Gastrocnemius medialis (tissue), 4 donors: Measurements from ENCODE around the gene SNAP23. TPM values are rescaled to one million over a fixed set of nuclear protein-coding genes. Genes with fewer than 3 reads are reported as not detected.

Source experiments
- ATAC-seq, 2 donors: fragments of 150-250 bp; one replicate each; pipeline ENCODE4 v1.9.1; 2016
- DNase-seq, 2 donors: peaks; one replicate each; pipeline ENCODE4 v3.0.0-alpha.2; 2019
- H3K27ac ChIP-seq, 4 donors: fragments of 200-600 bp; sonication (generic); 1 replicate in 1 of 4; 2 replicates in 3 of 4; pipeline ENCODE4 v1.5.1; 2016 to 2018; ENCODE audit warnings: mild to moderate bottlenecking in 2 of 4, moderate library complexity in 1 of 4
- H3K27me3 ChIP-seq, 3 donors: fragments of 200-600 bp; sonication (generic) in 2 of 3; 1 replicate in 1 of 3; 2 replicates in 2 of 3; pipeline versions ENCODE4 v1.5.1 to v1.6.0; 2016 to 2019; ENCODE audit warnings: mild to moderate bottlenecking in 1 of 3, moderate library complexity in 1 of 3
- H3K36me3 ChIP-seq, 2 donors: fragments of 200-600 bp; sonication (generic) in 1 of 2; one replicate each; pipeline ENCODE4 v1.5.1; 2017 to 2018
- H3K4me1 ChIP-seq, 2 donors: fragments of 200-600 bp; sonication (generic) in 1 of 2; one replicate each; pipeline ENCODE4 v1.5.1; 2016 to 2017; ENCODE audit warnings: mild to moderate bottlenecking in 2 of 2
- H3K4me3 ChIP-seq, 4 donors: fragments of 200-600 bp; sonication (generic) in 3 of 4; 1 replicate in 1 of 4; 2 replicates in 3 of 4; pipeline ENCODE4 v1.5.1; 2016 to 2019; ENCODE audit warnings: mild to moderate bottlenecking in 2 of 4
- H3K9me3 ChIP-seq, 3 donors: fragments of 200-600 bp; sonication (generic) in 2 of 3; 1 replicate in 1 of 3; 2 replicates in 2 of 3; pipeline ENCODE4 v1.5.1; 2016 to 2019
- CTCF ChIP-seq, 5 experiments: fragments of 450-650 bp in 3 of 5; fragments of 200-600 bp in 2 of 5; sonication (generic) in 2 of 5; IDR thresholded peaks in 4 of 5; conservative IDR thresholded peaks in 1 of 5; 1 replicate in 4 of 5; 2 replicates in 1 of 5; pipeline ENCODE4 v1.5.1; 2016 to 2019; ENCODE audit warnings: antibody characterized with exemption in 5 of 5, mild to moderate bottlenecking in 3 of 5, moderate library complexity in 3 of 5
- POLR2A ChIP-seq, 2 donors: fragments of 450-650 bp; IDR thresholded peaks; one replicate each; pipeline ENCODE4 v1.6.1; 2017; ENCODE audit warnings: antibody characterized with exemption in 2 of 2, mild to moderate bottlenecking in 2 of 2, moderate library complexity in 2 of 2
- in situ Hi-C, 4 donors: fragments of 200-750 bp; cut with MboI; loops; one replicate each; pipeline versions ENCODE4 v1.15.0 to v1.8.0; 2017; ENCODE audit warnings: low sequenced_read_pairs in 4 of 4
- intact Hi-C: fragments of 100-400 bp; cut with DNase I; formaldehyde crosslinking; loops from one replicate; pipeline ENCODE4 v1.15.1; 2023; ENCODE audit warnings: low total_unique reads
- total RNA-seq, 4 donors: library from RNA; depleted of rRNA; stranded (reverse); fragments of >200 nt; gene quantifications; one replicate each; pipeline versions ENCODE4 v1.1.0 to v1.2.3, GENCODE V29; 2016

SNAP23 gene
- total RNA-seq, 4 donors from 2014 or later, result 26.7 to 74.3 (median 40.2) TPM

GRCh38 chr15:42450425-42450790 is 45.0 kb upstream of the SNAP23 start:
- Histone ChIP-seq H3K9me3 (no peaks in the 10 kb centered on the region), H3K36me3 (peaks cover 0 to 20% of the 10 kb centered on the region in 2 donors), H3K4me1 (peaks cover 70 to 82% of the 10 kb centered on the region in 2 donors), H3K27ac (peak overlapping the region; percentile 82 to 92 (median 88)), H3K4me3 (no peak overlapping the region), H3K27me3 (no peaks in the 10 kb centered on the region)
- intact Hi-C loops, result loop anchor here (5.0 kb wide), 1 partner anchor 83 kb away; no protein-coding TSS in a partner anchor
- DNase-seq (no peak), ATAC-seq (no peak)
- in situ Hi-C loops, result no loop called here
- no peak for TF ChIP-seq CTCF (IDR thresholded peaks at IDR 0.05 in 4 of 5, conservative IDR thresholded peaks at IDR 0.05 in 1 of 5)
- TF ChIP-seq POLR2A (IDR thresholded peaks at IDR 0.05), result no peak

GRCh38 chr15:42453826-42454225 is 41.6 kb upstream of the SNAP23 start:
- peaks cover 0 to 6% of the 10 kb centered on the region in 2 donors for H3K36me3 ChIP-seq
- ATAC-seq, result no peak
- peaks cover 70 to 78% of the 10 kb centered on the region in 2 donors for H3K4me1 ChIP-seq

GRCh38 chr15:42456531-42456930 is 38.9 kb upstream of the SNAP23 start:
- ATAC-seq (no peak), DNase-seq (no peak)
- H3K36me3 ChIP-seq, result no peaks in the 10 kb centered on the region
- no peaks in the 10 kb centered on the region for H3K9me3 ChIP-seq
- H3K4me1 ChIP-seq, result peaks cover 57 to 60% of the 10 kb centered on the region in 2 donors
- in situ Hi-C loops, result no loop called here
- intact Hi-C loops, result loop anchor here (2.0 kb wide), 1 partner anchor 14 kb away; no protein-coding TSS in a partner anchor
- H3K27ac ChIP-seq, result peak overlapping the region; percentile 82 to 92 (median 88)
- peak overlapping the region; percentile 20 to 53 (median 45) for H3K4me3 ChIP-seq
- H3K27me3 ChIP-seq, result no peaks in the 10 kb centered on the region
- TF ChIP-seq CTCF (IDR thresholded peaks at IDR 0.05 in 4 of 5, conservative IDR thresholded peaks at IDR 0.05 in 1 of 5) (no peak), POLR2A (IDR thresholded peaks at IDR 0.05) (no peak)

More at GRCh38 chr15:42453826-42454225, 41.6 kb upstream of the SNAP23 start:
- no peak for TF ChIP-seq CTCF (IDR thresholded peaks at IDR 0.05 in 4 of 5, conservative IDR thresholded peaks at IDR 0.05 in 1 of 5)
- TF ChIP-seq POLR2A (IDR thresholded peaks at IDR 0.05), result no peak
- in situ Hi-C loops, result no loop called here
- H3K27me3 ChIP-seq, result no peaks in the 10 kb centered on the region
- H3K27ac ChIP-seq, result peak overlapping the region; percentile 82 to 92 (median 88)
- no peak overlapping the region for H3K4me3 ChIP-seq
- no peak for DNase-seq
- intact Hi-C loops, result loop anchor here (5.0 kb wide), 1 partner anchor 87 kb away; no protein-coding TSS in a partner anchor
- H3K9me3 ChIP-seq, result no peaks in the 10 kb centered on the region

- Histone ChIP-seq H3K27me3 (no peaks in the 10 kb centered on the region), H3K4me3 (peak overlapping the region; percentile 20 to 53 (median 45)), H3K36me3 (no peaks in the 10 kb centered on the region), H3K4me1 (peaks cover 55 to 57% of the 10 kb centered on the region in 2 donors), H3K9me3 (no peaks in the 10 kb centered on the region), H3K27ac (peak overlapping the region; percentile 82 to 92 (median 88))
- ATAC-seq (peak; percentile 63 to 64), DNase-seq (no peak)
- intact Hi-C loops (loop anchor here (1.0 to 2.0 kb wide), 2 partner anchors 14 to 124 kb away; no protein-coding TSS in a partner anchor), in situ Hi-C loops (no loop called here)
- TF ChIP-seq CTCF (IDR thresholded peaks at IDR 0.05 in 4 of 5, conservative IDR thresholded peaks at IDR 0.05 in 1 of 5) (no peak), POLR2A (IDR thresholded peaks at IDR 0.05) (no peak)
These were observed 38.5 kb upstream of the SNAP23 start for GRCh38 chr15:42456971-42457370.
